BLaER1 treated with 17β-estradiol and CSF1 and Interleukin-3, amounts not matched to agents 10 nM and 100 nM (cell line): Measurements from ENCODE around the gene PTGES.
A peak's percentile ranks its signal among the peaks of the same experiment; 100 is the strongest.

ENCODE experiments used
- H3K27ac ChIP-seq, 11 experiments: shearing (Covaris generic); formaldehyde crosslinking; 2 replicates each; pipeline ENCODE4 v1.8.1; 2022
- H3K27me3 ChIP-seq, 11 experiments: shearing (Covaris generic); formaldehyde crosslinking; 2 replicates each; pipeline ENCODE4 v1.8.1; 2022
- H3K36me3 ChIP-seq, 11 experiments: shearing (Covaris generic); formaldehyde crosslinking; 2 replicates each; pipeline ENCODE4 v1.8.1; 2022
- H3K4me1 ChIP-seq, 10 experiments: shearing (Covaris generic); formaldehyde crosslinking; 2 replicates each; pipeline ENCODE4 v1.8.1; 2022
- H3K4me2 ChIP-seq, 11 experiments: shearing (Covaris generic); formaldehyde crosslinking; 2 replicates each; pipeline ENCODE4 v1.8.1; 2022
- H3K4me3 ChIP-seq, 10 experiments: shearing (Covaris generic); formaldehyde crosslinking; 2 replicates each; pipeline ENCODE4 v1.8.1; 2022
- H3K9ac ChIP-seq, 11 experiments: shearing (Covaris generic); formaldehyde crosslinking; 2 replicates each; pipeline ENCODE4 v1.8.1; 2022
- H3K9me3 ChIP-seq, 11 experiments: shearing (Covaris generic); formaldehyde crosslinking; replicated peaks in 1 of 11; 2 replicates each; pipeline ENCODE4 v1.8.1; 2022
- H4K20me1 ChIP-seq, 11 experiments: shearing (Covaris generic); formaldehyde crosslinking; 2 replicates each; pipeline ENCODE4 v1.8.1; 2022
- Cebpa-rat ChIP-seq, 11 experiments: shearing (Covaris generic); IDR thresholded peaks; 2 replicates each; pipeline ENCODE4 v1.8.1; 2022

Gene PTGES

DNA sequence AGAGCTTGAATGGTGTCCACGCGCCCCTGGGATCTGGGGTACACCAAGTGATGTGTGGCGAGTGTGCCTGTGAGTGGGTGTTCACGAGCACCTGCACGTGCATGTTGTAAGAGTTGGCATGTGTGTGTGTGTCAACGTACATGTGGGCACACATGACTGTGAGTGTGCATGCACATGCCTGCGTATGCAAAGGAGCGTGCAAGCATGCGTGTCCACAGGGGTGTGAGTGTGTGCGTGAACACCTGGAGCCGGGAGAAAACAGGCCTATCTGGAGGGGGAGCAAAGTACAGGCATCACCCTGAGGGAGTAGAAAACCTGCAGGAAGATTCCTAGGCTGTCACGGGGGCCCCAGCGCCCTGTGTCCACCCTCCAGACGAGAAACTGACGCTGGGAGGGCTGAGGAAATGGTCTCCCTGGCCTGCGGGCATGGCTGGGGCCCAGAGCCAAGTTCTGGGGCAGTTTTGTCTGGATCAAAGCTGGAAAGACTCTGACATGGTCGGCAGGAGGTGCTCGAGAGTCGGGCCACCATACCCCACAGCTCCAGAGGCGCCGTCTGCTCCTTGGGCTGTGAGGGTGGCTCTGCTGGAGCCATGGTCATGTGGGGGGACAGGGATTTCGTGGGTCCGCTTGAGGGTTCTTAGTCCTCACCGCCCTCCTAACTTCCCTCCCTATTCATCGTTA, 31.8 kb downstream of the PTGES start:
- Histone ChIP-seq H3K27ac (no peak overlapping the region), H3K27me3 (peaks cover 0 to 3% (median 0%) of the 10 kb centered on the region in 11 experiments; a peak in 2 of 22 replicates), H3K4me2 (no peak overlapping the region), H3K9me3 (no peaks in the 10 kb centered on the region), H4K20me1 (no peaks in the 10 kb centered on the region), H3K9ac (no peak overlapping the region), H3K4me1 (peaks cover 3 to 13% (median 10%) of the 10 kb centered on the region in 10 experiments; a peak in 17 of 20 replicates), H3K36me3 (no peaks in the 10 kb centered on the region), H3K4me3 (no peak overlapping the region)
- TF ChIP-seq Cebpa-rat (IDR thresholded peaks at IDR 0.05) = no peak

DNA sequence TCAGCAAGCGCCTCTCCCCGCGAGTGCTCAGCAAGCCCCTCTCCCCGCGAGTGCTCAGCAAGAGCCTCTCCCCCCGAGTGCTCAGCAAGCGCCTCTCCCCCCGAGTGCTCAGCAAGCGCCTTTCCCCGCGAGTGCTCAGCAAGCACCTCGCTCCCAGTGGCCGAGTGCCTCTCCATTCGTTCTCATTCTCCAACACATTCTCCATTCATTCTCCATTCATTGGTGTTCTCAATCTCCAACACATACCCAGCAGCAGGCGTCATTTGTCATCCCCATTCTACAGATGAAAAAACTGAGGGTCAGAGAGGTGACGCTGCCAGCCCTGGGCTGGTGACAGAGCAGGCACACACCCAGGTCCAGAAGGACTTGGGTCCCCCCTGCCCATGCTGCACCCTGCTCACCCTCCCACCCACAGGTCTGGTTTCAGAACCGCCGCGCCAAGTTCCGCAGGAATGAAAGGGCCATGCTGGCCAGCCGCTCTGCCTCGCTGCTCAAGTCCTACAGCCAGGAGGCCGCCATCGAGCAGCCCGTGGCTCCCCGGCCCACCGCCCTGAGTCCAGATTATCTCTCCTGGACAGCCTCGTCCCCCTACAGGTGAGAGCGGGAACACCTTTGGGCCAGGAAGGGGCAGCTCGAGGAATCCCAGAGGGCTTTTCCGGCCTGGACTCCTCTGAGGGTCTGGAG, 32.5 kb downstream of the PTGES start:
- no peaks in the 10 kb centered on the region for H3K36me3 ChIP-seq
- H3K4me3 ChIP-seq = no peak overlapping the region
- no peak for TF ChIP-seq Cebpa-rat (IDR thresholded peaks at IDR 0.05)

DNA sequence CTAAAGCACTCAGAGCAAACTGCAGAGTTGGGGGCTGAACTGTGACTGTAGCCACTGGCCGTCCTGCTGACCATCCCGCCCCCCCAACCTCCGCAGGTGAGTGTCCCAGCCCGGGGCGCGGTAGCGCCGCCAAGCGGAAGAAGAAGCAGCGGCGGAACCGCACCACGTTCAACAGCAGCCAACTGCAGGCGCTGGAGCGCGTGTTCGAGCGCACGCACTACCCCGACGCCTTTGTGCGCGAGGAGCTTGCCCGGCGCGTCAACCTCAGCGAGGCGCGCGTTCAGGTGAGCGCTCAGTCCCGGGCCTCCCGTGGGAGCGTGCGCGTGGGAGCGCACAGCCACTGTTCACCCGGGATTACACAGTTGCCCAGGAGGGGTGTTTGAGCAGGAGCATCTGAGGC, 33.7 kb downstream of the PTGES start:
- Histone ChIP-seq H3K4me1 (peaks cover 20 to 25% (median 22%) of the 10 kb centered on the region in 10 experiments), H3K27me3 (peaks cover 0 to 18% (median 14%) of the 10 kb centered on the region in 11 experiments; a peak in 10 of 22 replicates), H3K4me3 (no peak overlapping the region), H3K4me2 (no peak overlapping the region), H4K20me1 (no peaks in the 10 kb centered on the region), H3K36me3 (no peaks in the 10 kb centered on the region), H3K27ac (no peak overlapping the region), H3K9me3 (no peaks in the 10 kb centered on the region), H3K9ac (no peak overlapping the region)
- no peak for TF ChIP-seq Cebpa-rat (IDR thresholded peaks at IDR 0.05)

More for the DNA sequence above, 32.5 kb downstream of the PTGES start:
- Histone ChIP-seq H3K9ac (no peak overlapping the region), H3K27ac (no peak overlapping the region), H3K27me3 (peaks cover 0 to 9% (median 2%) of the 10 kb centered on the region in 11 experiments; a peak in 10 of 22 replicates), H3K4me2 (no peak overlapping the region), H3K4me1 (peaks cover 10 to 13% (median 11%) of the 10 kb centered on the region in 10 experiments), H3K9me3 (no peaks in the 10 kb centered on the region), H4K20me1 (no peaks in the 10 kb centered on the region)

DNA sequence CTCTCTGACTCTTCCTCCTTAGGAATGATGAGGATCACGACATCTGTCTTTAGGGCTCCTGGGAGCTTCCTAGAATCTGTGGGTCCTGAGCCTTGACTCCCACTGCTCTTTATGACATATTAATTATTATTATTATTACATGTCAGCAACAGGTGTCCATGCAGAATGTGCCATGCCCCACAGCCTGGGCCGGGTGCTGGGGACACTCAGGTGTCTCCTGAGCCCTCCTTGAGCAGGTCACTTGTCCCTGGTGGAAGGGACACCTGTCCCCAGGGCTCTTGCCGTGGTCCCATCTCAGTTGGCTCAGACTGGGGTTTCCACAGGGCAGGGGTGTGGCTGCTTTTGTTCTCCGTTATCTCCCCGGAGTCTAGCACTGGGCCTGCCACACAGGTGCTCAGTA, 34.2 kb downstream of the PTGES start:
- no peak for TF ChIP-seq Cebpa-rat (IDR thresholded peaks at IDR 0.05)

DNA sequence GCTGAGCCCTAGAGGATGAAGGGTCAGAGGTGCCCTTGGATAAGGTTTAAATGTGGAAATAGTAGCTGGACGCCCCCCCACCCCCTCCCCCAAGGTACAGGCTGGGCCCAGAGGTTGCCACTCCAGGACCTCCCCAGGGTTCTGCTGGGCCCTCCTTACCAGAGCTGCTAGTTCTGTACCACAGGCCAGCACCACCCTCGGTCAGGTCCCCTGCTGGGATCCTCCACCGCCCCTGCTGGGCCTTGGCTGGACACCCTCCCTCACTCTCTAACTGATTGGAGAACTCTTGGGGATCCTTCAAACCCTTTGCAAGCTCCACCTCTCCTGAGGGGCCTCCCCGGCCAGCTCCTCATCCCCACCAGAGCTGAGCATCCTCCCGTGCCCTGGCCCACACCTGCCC, 34.9 kb downstream of the PTGES start:
- H4K20me1 ChIP-seq = no peaks in the 10 kb centered on the region
- no peak overlapping the region for H3K4me3 ChIP-seq
- H3K9me3 ChIP-seq = no peaks in the 10 kb centered on the region
- H3K27ac ChIP-seq = no peak overlapping the region
- H3K36me3 ChIP-seq = no peaks in the 10 kb centered on the region
- peaks cover 31 to 36% (median 34%) of the 10 kb centered on the region in 10 experiments for H3K4me1 ChIP-seq
- H3K4me2 ChIP-seq = no peak overlapping the region
- no peak overlapping the region for H3K9ac ChIP-seq
- peaks cover 0 to 30% (median 14%) of the 10 kb centered on the region in 11 experiments; a peak in 10 of 22 replicates for H3K27me3 ChIP-seq
- TF ChIP-seq Cebpa-rat (IDR thresholded peaks at IDR 0.05) = no peak

More for the DNA sequence above, 34.2 kb downstream of the PTGES start:
- Histone ChIP-seq H4K20me1 (no peaks in the 10 kb centered on the region), H3K27me3 (peaks cover 0 to 23% (median 14%) of the 10 kb centered on the region in 11 experiments; a peak in 10 of 22 replicates), H3K4me3 (no peak overlapping the region), H3K4me2 (no peak overlapping the region), H3K36me3 (no peaks in the 10 kb centered on the region), H3K9ac (no peak overlapping the region), H3K9me3 (no peaks in the 10 kb centered on the region), H3K27ac (no peak overlapping the region), H3K4me1 (peaks cover 25 to 29% (median 27%) of the 10 kb centered on the region in 10 experiments)

DNA sequence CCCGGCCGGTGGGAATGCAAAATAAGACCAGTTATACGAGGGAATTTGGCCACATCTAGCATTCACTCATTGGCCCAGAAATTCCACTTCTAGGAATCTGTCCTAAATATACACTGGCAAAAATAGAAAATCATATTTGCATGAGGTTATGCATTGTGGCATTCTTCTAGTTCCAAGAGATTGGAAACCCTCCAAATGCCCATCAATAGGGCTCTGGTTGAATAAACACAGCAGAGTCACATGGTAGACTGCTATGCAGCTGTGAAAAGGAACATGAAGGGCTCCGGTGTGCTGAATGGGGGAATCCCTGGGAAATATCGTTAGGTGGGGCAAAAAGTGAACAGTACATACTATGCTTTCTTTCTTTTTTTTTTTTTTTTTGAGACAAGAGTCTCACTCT, 36.8 kb downstream of the PTGES start:
- peaks cover 0 to 36% (median 14%) of the 10 kb centered on the region in 11 experiments; a peak in 12 of 22 replicates for H3K27me3 ChIP-seq
- H3K27ac ChIP-seq = no peak overlapping the region
- no peak overlapping the region for H3K9ac ChIP-seq

DNA sequence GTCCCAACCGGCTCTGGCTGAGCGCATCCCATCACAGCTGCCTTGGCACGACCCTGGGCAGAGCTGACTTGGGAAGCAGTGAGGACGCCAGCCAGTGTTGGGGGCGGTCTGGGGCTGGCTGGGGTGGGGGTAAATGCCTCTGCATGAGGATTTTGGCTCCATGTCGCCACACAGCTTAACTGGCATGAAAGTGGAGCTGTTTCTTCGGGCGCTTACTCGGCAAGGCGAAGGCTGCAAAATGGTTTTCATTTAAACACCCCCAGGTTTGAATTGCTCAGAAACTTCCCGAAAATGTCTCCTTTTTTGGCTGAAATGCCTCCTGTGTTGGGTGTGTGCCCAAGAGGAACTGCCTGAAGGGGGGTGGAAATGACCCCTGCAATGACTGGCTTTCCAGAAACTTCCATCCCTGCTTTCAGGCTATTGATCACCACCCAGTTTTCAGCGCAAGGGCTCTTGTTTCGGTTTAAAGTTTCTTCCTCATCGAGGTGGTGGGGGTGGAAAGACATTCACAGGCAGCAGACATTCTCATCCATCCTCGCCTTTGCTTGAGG, 38.3 kb downstream of the PTGES start:
- Histone ChIP-seq H3K4me2 (peak overlapping the region; percentile 84 to 98 (median 94); a peak in 20 of 22 replicates), H3K4me3 (no peak overlapping the region), H3K27me3 (peaks cover 0 to 51% (median 26%) of the 10 kb centered on the region in 11 experiments; a peak in 16 of 22 replicates), H3K9me3 (no peaks in the 10 kb centered on the region), H3K9ac (no peak overlapping the region), H3K4me1 (peaks cover 57 to 70% (median 67%) of the 10 kb centered on the region in 10 experiments), H3K27ac (no peak overlapping the region; a peak in 1 of 22 replicates), H4K20me1 (peaks cover 0 to 3% (median 0%) of the 10 kb centered on the region in 11 experiments; a peak in 1 of 22 replicates), H3K36me3 (no peaks in the 10 kb centered on the region)
- no peak for TF ChIP-seq Cebpa-rat (IDR thresholded peaks at IDR 0.05)

More for the DNA sequence above, 36.8 kb downstream of the PTGES start:
- Histone ChIP-seq H3K4me2 (peak overlapping the region in 10 of 11 experiments; percentile 84 to 98 (median 94); a peak in 19 of 22 replicates), H3K4me3 (no peak overlapping the region), H3K4me1 (peaks cover 50 to 55% (median 53%) of the 10 kb centered on the region in 10 experiments), H3K36me3 (no peaks in the 10 kb centered on the region), H3K9me3 (no peaks in the 10 kb centered on the region), H4K20me1 (peaks cover 0 to 3% (median 0%) of the 10 kb centered on the region in 11 experiments; a peak in 1 of 22 replicates)
- no peak for TF ChIP-seq Cebpa-rat (IDR thresholded peaks at IDR 0.05)

DNA sequence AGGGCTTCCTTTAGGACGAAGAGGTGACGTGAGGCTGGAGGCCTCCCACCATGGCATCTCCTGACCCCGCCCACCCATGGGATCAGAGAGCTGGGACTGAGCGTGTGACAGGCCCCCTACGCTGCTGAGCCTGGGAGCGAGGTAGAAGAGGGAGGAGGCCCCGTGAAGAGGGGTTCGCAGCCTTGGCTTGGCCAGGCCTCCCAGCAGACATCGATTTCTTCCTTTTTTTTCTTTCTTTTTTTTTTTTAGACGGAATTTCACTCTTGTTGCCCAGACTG, 39.5 kb downstream of the PTGES start:
- no peak for TF ChIP-seq Cebpa-rat (IDR thresholded peaks at IDR 0.05)
- Histone ChIP-seq H3K27me3 (peaks cover 0 to 62% (median 33%) of the 10 kb centered on the region in 11 experiments; a peak in 18 of 22 replicates), H4K20me1 (peaks cover 0 to 6% (median 0%) of the 10 kb centered on the region in 11 experiments; a peak in 2 of 22 replicates), H3K4me1 (peaks cover 57 to 81% (median 74%) of the 10 kb centered on the region in 10 experiments), H3K4me2 (peak overlapping the region; percentile 84 to 98 (median 94)), H3K9me3 (no peaks in the 10 kb centered on the region), H3K36me3 (no peaks in the 10 kb centered on the region), H3K27ac (peak overlapping the region in 10 of 11 experiments; percentile 55 to 90 (median 85); a peak in 19 of 22 replicates), H3K9ac (peak overlapping the region in 10 of 11 experiments; percentile 5 to 79 (median 77); a peak in 15 of 22 replicates), H3K4me3 (peak overlapping the region in 6 of 10 experiments; percentile 40 to 61 (median 45); a peak in 9 of 20 replicates)
